Activated naive CD8-positive, alpha-beta T cell treated with anti-CD3 and anti-CD28 coated beads, Interleukin-2, amount 50 U/mL, for 24 hours (primary cell): ENCODE results near the gene PLEKHA6.
A peak's percentile ranks its signal among the peaks of the same experiment; 100 is the strongest.

ENCODE experiments used
- ATAC-seq: fragments of 150-1000 bp; cut with Tn5 transposase; one replicate; pipeline ENCODE4 v1.10.0; 2021
- DNase-seq: peaks from one replicate; pipeline ENCODE4 v3.0.0; 2021
- H3K27ac Mint-ChIP-seq: one replicate; pipeline ENCODE4 v1.8.0; 2021; ENCODE audit warnings: mild to moderate bottlenecking, mixed read lengths
- H3K27me3 Mint-ChIP-seq: one replicate; pipeline ENCODE4 v1.8.0; 2021; ENCODE audit warnings: mixed read lengths
- H3K36me3 Mint-ChIP-seq: one replicate; pipeline ENCODE4 v1.8.0; 2021; ENCODE audit warnings: low read depth, mixed read lengths
- H3K4me1 Mint-ChIP-seq: one replicate; pipeline ENCODE4 v1.8.0; 2021; ENCODE audit warnings: mixed read lengths
- H3K4me3 Mint-ChIP-seq: one replicate; pipeline ENCODE4 v1.8.0; 2021; ENCODE audit warnings: mild to moderate bottlenecking, moderate library complexity, mixed read lengths
- H3K9me3 Mint-ChIP-seq: one replicate; pipeline ENCODE4 v1.8.0; 2021; ENCODE audit warnings: mixed read lengths

Gene PLEKHA6

GRCh38 chr1:204359474-204360255 lies at the start of gene PLEKHA6:
Gene PLEKHA6, minus strand, starts transcription at chr1:204359929. Its CDS starts 86,202 bp downstream, at chr1:204273727.
- Mint-ChIP-seq H3K4me3 (no peak within 1 kb of the TSS), H3K4me1 (peaks cover 27% of the 10 kb centered on the region), H3K36me3 (no peaks in the 10 kb centered on the region)

GRCh38 chr1:204409123-204409522 lies 49.4 kb upstream of the PLEKHA6 start:
- no peak for ATAC-seq
- H3K36me3 Mint-ChIP-seq, result peaks cover 62% of the 10 kb centered on the region
- peak overlapping the region; percentile 98 for H3K27ac Mint-ChIP-seq
- no peak for DNase-seq
- peak overlapping the region; percentile 92 for H3K4me3 Mint-ChIP-seq
- H3K4me1 Mint-ChIP-seq, result peaks cover 26% of the 10 kb centered on the region
- no peaks in the 10 kb centered on the region for H3K9me3 Mint-ChIP-seq
- no peaks in the 10 kb centered on the region for H3K27me3 Mint-ChIP-seq

More at GRCh38 chr1:204359474-204360255, at the start of gene PLEKHA6:
- Mint-ChIP-seq H3K27me3 (peaks cover 16% of the 10 kb centered on the region), H3K27ac (no peak within 1 kb of the TSS), H3K9me3 (no peaks in the 10 kb centered on the region)
- ATAC-seq (peak; percentile 35), DNase-seq (peak; percentile 28)

GRCh38 chr1:204408602-204409001 lies 48.9 kb upstream of the PLEKHA6 start:
- H3K36me3 Mint-ChIP-seq, result peaks cover 68% of the 10 kb centered on the region
- DNase-seq (no peak), ATAC-seq (no peak)
- peak overlapping the region; percentile 98 for H3K27ac Mint-ChIP-seq
- no peaks in the 10 kb centered on the region for H3K27me3 Mint-ChIP-seq
- no peaks in the 10 kb centered on the region for H3K9me3 Mint-ChIP-seq
- peaks cover 30% of the 10 kb centered on the region for H3K4me1 Mint-ChIP-seq
- peak overlapping the region; percentile 92 for H3K4me3 Mint-ChIP-seq

- Mint-ChIP-seq H3K4me1 (peaks cover 31% of the 10 kb centered on the region), H3K9me3 (no peaks in the 10 kb centered on the region), H3K27ac (peak overlapping the region; percentile 98), H3K36me3 (peaks cover 68% of the 10 kb centered on the region), H3K4me3 (peak overlapping the region; percentile 92), H3K27me3 (no peaks in the 10 kb centered on the region)
- DNase-seq (no peak), ATAC-seq (no peak)
Observed at GRCh38 chr1:204408074-204408507, 48.4 kb upstream of the PLEKHA6 start.

- H3K36me3 Mint-ChIP-seq, result peaks cover 68% of the 10 kb centered on the region
- peak overlapping the region; percentile 92 for H3K4me3 Mint-ChIP-seq
- peak overlapping the region; percentile 98 for H3K27ac Mint-ChIP-seq
- peaks cover 27% of the 10 kb centered on the region for H3K4me1 Mint-ChIP-seq
- no peak for ATAC-seq
- DNase-seq, result no peak
- no peaks in the 10 kb centered on the region for H3K9me3 Mint-ChIP-seq
- no peaks in the 10 kb centered on the region for H3K27me3 Mint-ChIP-seq
Observed at GRCh38 chr1:204407295-204407971, 47.7 kb upstream of the PLEKHA6 start.

GRCh38 chr1:204406621-204407020 lies 46.9 kb upstream of the PLEKHA6 start:
- peak overlapping the region; percentile 43 for H3K27ac Mint-ChIP-seq
- H3K4me3 Mint-ChIP-seq, result peak overlapping the region; percentile 92
- H3K36me3 Mint-ChIP-seq, result peaks cover 68% of the 10 kb centered on the region
- H3K9me3 Mint-ChIP-seq, result no peaks in the 10 kb centered on the region
- ATAC-seq, result no peak
- no peak for DNase-seq
- H3K4me1 Mint-ChIP-seq, result peaks cover 23% of the 10 kb centered on the region
- no peaks in the 10 kb centered on the region for H3K27me3 Mint-ChIP-seq

GRCh38 chr1:204405988-204406387 lies 46.3 kb upstream of the PLEKHA6 start:
- peak overlapping the region; percentile 23 for H3K27ac Mint-ChIP-seq
- peak overlapping the region; percentile 92 for H3K4me3 Mint-ChIP-seq

GRCh38 chr1:204404629-204405028 lies 44.9 kb upstream of the PLEKHA6 start:
- peak overlapping the region; percentile 56 for H3K4me3 Mint-ChIP-seq

More at GRCh38 chr1:204405988-204406387, 46.3 kb upstream of the PLEKHA6 start:
- Mint-ChIP-seq H3K4me1 (peaks cover 23% of the 10 kb centered on the region), H3K36me3 (peaks cover 69% of the 10 kb centered on the region), H3K27me3 (no peaks in the 10 kb centered on the region), H3K9me3 (no peaks in the 10 kb centered on the region)
- ATAC-seq (no peak), DNase-seq (no peak)

GRCh38 chr1:204402391-204402790 lies 42.7 kb upstream of the PLEKHA6 start:
- ATAC-seq (no peak), DNase-seq (no peak)
- no peaks in the 10 kb centered on the region for H3K27me3 Mint-ChIP-seq
- H3K4me3 Mint-ChIP-seq, result no peak overlapping the region
- H3K9me3 Mint-ChIP-seq, result no peaks in the 10 kb centered on the region
- peaks cover 57% of the 10 kb centered on the region for H3K36me3 Mint-ChIP-seq
- no peak overlapping the region for H3K27ac Mint-ChIP-seq
- H3K4me1 Mint-ChIP-seq, result peaks cover 26% of the 10 kb centered on the region

More at GRCh38 chr1:204404629-204405028, 44.9 kb upstream of the PLEKHA6 start:
- Mint-ChIP-seq H3K4me1 (peaks cover 23% of the 10 kb centered on the region), H3K27ac (no peak overlapping the region), H3K27me3 (no peaks in the 10 kb centered on the region), H3K36me3 (peaks cover 65% of the 10 kb centered on the region), H3K9me3 (no peaks in the 10 kb centered on the region)
- no peak for DNase-seq
- no peak for ATAC-seq

- peak overlapping the region; percentile 42 for H3K27ac Mint-ChIP-seq
- ATAC-seq, result no peak
- H3K27me3 Mint-ChIP-seq, result no peaks in the 10 kb centered on the region
- H3K36me3 Mint-ChIP-seq, result peaks cover 51% of the 10 kb centered on the region
- no peaks in the 10 kb centered on the region for H3K9me3 Mint-ChIP-seq
- DNase-seq, result no peak
- H3K4me1 Mint-ChIP-seq, result peaks cover 26% of the 10 kb centered on the region
- no peak overlapping the region for H3K4me3 Mint-ChIP-seq
Observed at GRCh38 chr1:204401730-204402129, 42.0 kb upstream of the PLEKHA6 start.

- Mint-ChIP-seq H3K36me3 (peaks cover 49% of the 10 kb centered on the region), H3K4me1 (peaks cover 24% of the 10 kb centered on the region), H3K27me3 (no peaks in the 10 kb centered on the region), H3K9me3 (no peaks in the 10 kb centered on the region), H3K27ac (peak overlapping the region; percentile 11), H3K4me3 (no peak overlapping the region)
- ATAC-seq (no peak), DNase-seq (no peak)
Observed at GRCh38 chr1:204400882-204401510, 41.3 kb upstream of the PLEKHA6 start.

- peak; percentile 93 for ATAC-seq
- Mint-ChIP-seq H3K36me3 (peaks cover 32% of the 10 kb centered on the region), H3K27ac (peak overlapping the region; percentile 46), H3K27me3 (no peaks in the 10 kb centered on the region), H3K4me1 (peaks cover 3% of the 10 kb centered on the region), H3K9me3 (no peaks in the 10 kb centered on the region), H3K4me3 (no peak overlapping the region)
- DNase-seq, result peak; percentile 33
Observed at GRCh38 chr1:204398197-204399125, 38.7 kb upstream of the PLEKHA6 start.

GRCh38 chr1:204396015-204396583 lies 36.4 kb upstream of the PLEKHA6 start:
- ATAC-seq (no peak), DNase-seq (no peak)
- Mint-ChIP-seq H3K9me3 (no peaks in the 10 kb centered on the region), H3K36me3 (peaks cover 28% of the 10 kb centered on the region), H3K27me3 (no peaks in the 10 kb centered on the region), H3K27ac (no peak overlapping the region), H3K4me3 (no peak overlapping the region), H3K4me1 (peaks cover 6% of the 10 kb centered on the region)
